Bone marrow (tissue), 2 donors: ENCODE measurements around the gene REPS2.
"Not testable (repeated sequence)": the region's sequence is repeated elsewhere in the genome, so short reads cannot be mapped to it uniquely, and the experiment has no call there.

Source experiments
- DNase-seq, 2 donors: peaks; one replicate each; lab custom pipeline; 2025; lab: John Stamatoyannopoulos, UW

The REPS2 gene

GRCh38 chrX:16963216-16963615, 16.8 kb downstream of the REPS2 start:
- no peak for DNase-seq

GRCh38 chrX:16964976-16965375, 18.5 kb downstream of the REPS2 start:
- not testable (repeated sequence) for DNase-seq

- no peak for DNase-seq
These were observed 20.4 kb downstream of the REPS2 start for GRCh38 chrX:16966752-16967448.

GRCh38 chrX:16968753-16969152, 22.3 kb downstream of the REPS2 start:
- not testable (repeated sequence) for DNase-seq

GRCh38 chrX:16970977-16971376, 24.5 kb downstream of the REPS2 start:
- no peak for DNase-seq

- DNase-seq: no peak
These were observed 25.2 kb downstream of the REPS2 start for GRCh38 chrX:16971694-16972093.

GRCh38 chrX:16975233-16975632, 28.8 kb downstream of the REPS2 start:
- no peak for DNase-seq

GRCh38 chrX:16977771-16978170, 31.3 kb downstream of the REPS2 start:
- DNase-seq: no peak

GRCh38 chrX:16978193-16978984, 31.9 kb downstream of the REPS2 start:
- DNase-seq: no peak

- no peak for DNase-seq
These were observed 32.8 kb downstream of the REPS2 start for GRCh38 chrX:16979226-16979625.

- DNase-seq: no peak
These were observed 34.8 kb downstream of the REPS2 start for GRCh38 chrX:16981209-16981608.

- no peak for DNase-seq
These were observed 35.5 kb downstream of the REPS2 start for GRCh38 chrX:16981980-16982379.

GRCh38 chrX:16983051-16983450, 36.6 kb downstream of the REPS2 start:
- no peak for DNase-seq

GRCh38 chrX:16985286-16985685, 38.8 kb downstream of the REPS2 start:
- no peak for DNase-seq

- DNase-seq: no peak
These were observed 39.7 kb downstream of the REPS2 start for GRCh38 chrX:16986169-16986568.

- DNase-seq: no peak
These were observed 43.3 kb downstream of the REPS2 start for GRCh38 chrX:16989750-16990149.

GRCh38 chrX:16990839-16991238, 44.4 kb downstream of the REPS2 start:
- DNase-seq: no peak

GRCh38 chrX:16992445-16992844, 46.0 kb downstream of the REPS2 start:
- no peak for DNase-seq

GRCh38 chrX:16992951-16993350, 46.5 kb downstream of the REPS2 start:
- no peak for DNase-seq

- no peak for DNase-seq
These were observed 47.4 kb downstream of the REPS2 start for GRCh38 chrX:16993791-16994318.

- no peak for DNase-seq
These were observed 48.3 kb downstream of the REPS2 start for GRCh38 chrX:16994736-16995135.

- no peak for DNase-seq
These were observed 50.9 kb downstream of the REPS2 start for GRCh38 chrX:16997313-16997712.

GRCh38 chrX:16999275-16999674, 52.8 kb downstream of the REPS2 start:
- no peak for DNase-seq
